Effector memory CD8-positive, alpha-beta T cell (primary cell): ENCODE measurements around the gene BANF1.

ENCODE experiments used
- ATAC-seq: fragments of 150-1000 bp; cut with Tn5 transposase; replicated peaks from 2 replicates; pipeline ENCODE4 v1.10.0; 2021; ENCODE audit warnings: mild to moderate bottlenecking, moderate library complexity
- DNase-seq, 3 experiments: peaks; one replicate each; pipeline ENCODE4 v3.0.0; 2021
- H3K27ac Mint-ChIP-seq, 2 donors: one replicate each; pipeline ENCODE4 v1.8.0; 2022; ENCODE audit warnings: mild to moderate bottlenecking in 2 of 2, mixed read lengths in 2 of 2, moderate library complexity in 2 of 2
- H3K27me3 Mint-ChIP-seq, 2 donors: one replicate each; pipeline ENCODE4 v1.8.0; 2022; ENCODE audit warnings: mixed read lengths in 2 of 2
- H3K36me3 Mint-ChIP-seq: one replicate; pipeline ENCODE4 v1.8.0; 2022; ENCODE audit warnings: mild to moderate bottlenecking, moderate library complexity, mixed read lengths; ENCODE audit not compliant: insufficient read depth
- H3K4me1 Mint-ChIP-seq, 2 donors: one replicate each; pipeline ENCODE4 v1.8.0; 2022; ENCODE audit warnings: low read depth in 2 of 2, mixed read lengths in 2 of 2
- H3K4me3 Mint-ChIP-seq, 2 donors: one replicate each; pipeline ENCODE4 v1.8.0; 2022; ENCODE audit warnings: mild to moderate bottlenecking in 2 of 2, mixed read lengths in 2 of 2, moderate library complexity in 2 of 2
- H3K9me3 Mint-ChIP-seq, 2 donors: one replicate each; pipeline ENCODE4 v1.8.0; 2022; ENCODE audit warnings: mixed read lengths in 2 of 2

BANF1 gene

DNA sequence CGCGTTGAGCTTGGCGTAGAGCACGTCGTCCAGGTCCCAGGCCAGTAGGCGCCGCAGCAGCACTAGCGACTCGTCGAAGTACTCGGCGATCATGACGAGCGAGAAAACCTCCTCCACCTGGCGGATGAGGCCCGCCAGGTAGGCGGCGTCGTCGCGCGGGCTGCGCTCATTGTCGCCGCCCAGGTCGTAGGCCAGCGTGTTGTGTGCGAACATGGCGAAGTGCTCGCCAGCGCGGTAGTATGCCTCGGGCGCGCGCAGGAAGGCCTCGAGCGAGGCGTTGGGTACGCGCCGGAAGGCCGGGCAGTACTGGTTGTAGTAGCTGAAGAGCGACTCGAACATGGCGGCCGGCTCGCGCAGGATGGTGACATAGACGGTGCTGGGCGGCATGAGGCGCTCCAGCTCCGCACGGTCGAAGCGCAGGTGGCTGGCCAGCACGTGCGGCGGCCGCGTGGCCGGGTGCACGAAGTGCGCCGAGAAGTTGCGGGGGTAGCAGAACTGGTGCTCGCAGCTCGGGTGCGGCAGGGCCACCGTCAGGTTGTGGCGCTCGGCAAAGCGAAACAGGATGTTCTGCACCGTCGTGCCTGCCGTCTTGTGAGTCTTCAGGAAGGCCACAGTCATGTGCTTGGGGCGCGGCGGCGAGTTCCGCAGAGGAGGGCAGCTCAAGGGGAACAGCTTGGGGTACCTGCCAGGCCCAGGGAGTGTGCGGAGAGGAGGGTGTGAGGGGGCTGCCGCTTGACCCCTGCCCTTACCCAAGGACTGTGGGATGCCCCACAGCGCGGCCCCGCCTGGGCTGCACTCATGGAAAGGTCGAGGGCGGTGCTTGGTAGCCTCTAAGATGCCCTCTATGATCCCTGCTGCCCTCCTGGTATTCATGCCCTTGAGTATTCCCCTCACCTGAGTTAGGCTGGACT, 40.9 kb downstream of the BANF1 start:
- Mint-ChIP-seq H3K4me3 (no peak overlapping the region), H3K36me3 (peaks cover 7% of the 10 kb centered on the region), H3K9me3 (no peaks in the 10 kb centered on the region), H3K4me1 (peaks cover 10 to 15% of the 10 kb centered on the region in 2 donors), H3K27me3 (peaks cover 0 to 18% of the 10 kb centered on the region in 2 donors), H3K27ac (no peak overlapping the region)
- no peak for DNase-seq
- ATAC-seq: no peak

DNA sequence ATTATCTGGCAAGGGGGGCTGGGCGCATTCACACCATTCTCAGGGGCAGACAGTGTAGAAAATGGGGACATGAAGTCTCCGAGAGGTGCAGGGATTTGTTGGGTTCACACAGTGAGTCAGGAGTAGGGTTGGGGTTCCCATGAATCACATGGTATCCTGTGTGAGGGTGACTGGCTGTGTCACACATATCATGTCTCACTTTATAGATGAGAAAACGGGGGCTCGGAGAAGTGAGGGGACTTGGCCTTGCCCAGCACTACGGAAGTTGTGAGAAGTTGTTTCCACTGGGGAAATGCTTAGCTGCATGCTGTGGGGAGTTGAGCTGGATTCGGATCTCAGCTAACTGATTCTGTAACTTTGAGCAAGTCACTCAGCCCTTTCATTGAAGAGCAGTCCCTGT, 42.5 kb downstream of the BANF1 start:
- no peaks in the 10 kb centered on the region for H3K9me3 Mint-ChIP-seq
- ATAC-seq (peak; percentile 65), DNase-seq (no peak)
- H3K27me3 Mint-ChIP-seq: peaks cover 0 to 15% of the 10 kb centered on the region in 2 donors
- H3K4me3 Mint-ChIP-seq: peak overlapping the region in 1 of 2 donors; percentile 45
- H3K27ac Mint-ChIP-seq: peak overlapping the region; percentile 42 to 83
- peaks cover 7% of the 10 kb centered on the region for H3K36me3 Mint-ChIP-seq
- peaks cover 10 to 17% of the 10 kb centered on the region in 2 donors for H3K4me1 Mint-ChIP-seq

GRCh38 chr11:66045177-66045639, 42.9 kb downstream of the BANF1 start:
- ATAC-seq (peak; percentile 96), DNase-seq (peak; percentile 82 to 86 (median 83))
- H3K9me3 Mint-ChIP-seq: no peaks in the 10 kb centered on the region
- peak overlapping the region in 1 of 2 donors; percentile 45 for H3K4me3 Mint-ChIP-seq
- H3K36me3 Mint-ChIP-seq: peaks cover 7% of the 10 kb centered on the region
- H3K27ac Mint-ChIP-seq: peak overlapping the region; percentile 55 to 83
- H3K4me1 Mint-ChIP-seq: peaks cover 10 to 17% of the 10 kb centered on the region in 2 donors
- H3K27me3 Mint-ChIP-seq: peaks cover 0 to 10% of the 10 kb centered on the region in 2 donors

GRCh38 chr11:66046901-66047300, 44.6 kb downstream of the BANF1 start:
- no peak overlapping the region for H3K4me3 Mint-ChIP-seq
- no peaks in the 10 kb centered on the region for H3K9me3 Mint-ChIP-seq
- H3K27me3 Mint-ChIP-seq: peaks cover 0 to 8% of the 10 kb centered on the region in 2 donors
- ATAC-seq (no peak), DNase-seq (no peak)
- no peak overlapping the region for H3K27ac Mint-ChIP-seq
- H3K4me1 Mint-ChIP-seq: peaks cover 17 to 20% of the 10 kb centered on the region in 2 donors
- H3K36me3 Mint-ChIP-seq: peaks cover 7% of the 10 kb centered on the region

- H3K9me3 Mint-ChIP-seq: no peaks in the 10 kb centered on the region
- H3K27ac Mint-ChIP-seq: peak overlapping the region in 1 of 2 donors; percentile 31
- no peak overlapping the region for H3K4me3 Mint-ChIP-seq
Measured at GRCh38 chr11:66047541-66048365, 45.5 kb downstream of the BANF1 start.

DNA sequence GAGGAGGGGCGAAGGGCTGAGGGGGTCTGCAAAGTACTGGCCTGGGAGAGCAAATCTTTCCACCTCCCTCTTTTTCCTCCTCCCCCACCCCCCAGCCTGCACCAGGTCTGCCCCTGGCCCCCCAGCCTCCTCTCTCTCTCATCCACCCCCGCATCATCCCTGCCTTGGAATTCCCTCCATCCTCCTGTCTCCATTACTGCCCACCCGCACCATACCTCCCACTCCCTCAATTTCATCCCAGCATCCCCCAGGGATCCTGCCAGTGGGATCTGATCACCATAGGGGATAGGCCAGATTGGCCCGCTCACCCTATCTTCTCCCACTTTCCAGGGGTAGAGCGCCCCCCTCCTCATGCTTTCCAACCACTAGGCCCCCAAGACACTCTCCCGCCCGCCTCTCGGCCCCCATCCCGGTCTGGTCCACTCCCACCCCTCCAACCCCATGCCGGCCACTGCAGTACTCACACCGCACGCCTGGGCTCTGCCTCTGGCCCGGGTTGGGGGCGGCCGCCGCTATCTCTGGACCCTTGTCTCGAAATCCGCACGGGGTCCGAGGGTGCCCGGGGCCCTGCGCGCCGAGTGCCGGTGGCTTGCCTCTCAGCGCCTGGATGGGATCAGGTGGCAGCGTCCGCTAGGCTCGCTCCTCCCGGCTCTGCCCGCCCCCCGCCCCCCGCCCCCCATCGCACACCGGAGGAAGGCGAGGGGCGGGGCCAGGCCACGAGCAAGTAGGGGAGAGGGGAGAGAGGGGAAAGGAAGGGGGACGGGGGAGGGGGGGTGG, 46.4 kb downstream of the BANF1 start, which contains the start of gene GAL3ST3:
GAL3ST3 (minus strand) TSS at position 615 of the 777 bp plus-strand sequence. CDS start 3,746 bp downstream, outside the sequence.
- H3K4me3 Mint-ChIP-seq: no peak within 1 kb of the TSS
- no peak for DNase-seq
- ATAC-seq: no peak
- peaks cover 22% of the 10 kb centered on the region for H3K36me3 Mint-ChIP-seq
- H3K27me3 Mint-ChIP-seq: peaks cover 0 to 8% of the 10 kb centered on the region in 2 donors
- H3K4me1 Mint-ChIP-seq: peaks cover 28 to 29% of the 10 kb centered on the region in 2 donors
- H3K9me3 Mint-ChIP-seq: no peaks in the 10 kb centered on the region
- peak within 1 kb of the TSS in 1 of 2 donors; percentile 31 for H3K27ac Mint-ChIP-seq

More at GRCh38 chr11:66047541-66048365, 45.5 kb downstream of the BANF1 start:
- Mint-ChIP-seq H3K36me3 (peaks cover 14% of the 10 kb centered on the region), H3K4me1 (peaks cover 22 to 25% of the 10 kb centered on the region in 2 donors), H3K27me3 (peaks cover 0 to 8% of the 10 kb centered on the region in 2 donors)
- no peak for DNase-seq
- no peak for ATAC-seq

DNA sequence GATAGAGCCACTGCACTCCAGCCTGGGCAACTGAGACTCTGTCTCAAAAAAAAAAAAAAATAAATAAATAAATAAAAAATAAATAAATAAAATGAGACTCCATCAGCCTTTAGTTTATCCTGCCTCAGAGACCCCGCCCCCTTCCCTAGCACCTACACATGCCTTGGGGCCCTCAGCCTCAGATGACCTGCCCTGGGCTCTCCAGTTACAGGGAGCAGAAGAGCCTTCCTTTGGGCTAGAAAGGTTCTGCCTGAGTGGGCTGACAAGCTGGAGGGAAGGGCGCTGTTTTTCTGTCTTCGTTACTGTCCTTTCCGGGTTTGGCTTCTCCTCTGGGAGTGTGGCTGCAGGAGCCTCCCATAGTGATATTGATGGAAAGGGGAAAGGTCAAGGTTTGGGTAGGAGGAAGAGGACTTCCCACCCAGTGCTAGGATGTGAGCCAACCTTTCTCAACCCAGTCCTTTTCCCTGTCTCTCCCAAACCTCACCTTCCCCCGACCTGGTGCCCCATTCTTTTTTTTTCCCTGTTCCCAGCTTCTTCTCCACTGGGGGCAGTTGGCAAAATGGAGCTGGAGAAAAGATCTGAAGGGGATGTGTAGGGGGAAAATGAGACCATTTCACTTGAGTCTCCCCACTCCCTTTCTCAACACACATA, 48.4 kb downstream of the BANF1 start:
- peak overlapping the region; percentile 91 to 98 for H3K27ac Mint-ChIP-seq
- no peaks in the 10 kb centered on the region for H3K9me3 Mint-ChIP-seq
- peak overlapping the region; percentile 95 to 99 for H3K4me3 Mint-ChIP-seq
- H3K4me1 Mint-ChIP-seq: peaks cover 19 to 23% of the 10 kb centered on the region in 2 donors
- DNase-seq (no peak), ATAC-seq (no peak)
- peaks cover 0 to 8% of the 10 kb centered on the region in 2 donors for H3K27me3 Mint-ChIP-seq
- H3K36me3 Mint-ChIP-seq: peaks cover 34% of the 10 kb centered on the region

- Mint-ChIP-seq H3K27me3 (peaks cover 0 to 8% of the 10 kb centered on the region in 2 donors), H3K36me3 (peaks cover 41% of the 10 kb centered on the region), H3K4me1 (peaks cover 17 to 25% of the 10 kb centered on the region in 2 donors), H3K27ac (peak overlapping the region; percentile 91 to 98), H3K9me3 (no peaks in the 10 kb centered on the region), H3K4me3 (peak overlapping the region; percentile 95 to 99)
- DNase-seq (no peak), ATAC-seq (no peak)
Measured at GRCh38 chr11:66051371-66051765, 49.1 kb downstream of the BANF1 start.

DNA sequence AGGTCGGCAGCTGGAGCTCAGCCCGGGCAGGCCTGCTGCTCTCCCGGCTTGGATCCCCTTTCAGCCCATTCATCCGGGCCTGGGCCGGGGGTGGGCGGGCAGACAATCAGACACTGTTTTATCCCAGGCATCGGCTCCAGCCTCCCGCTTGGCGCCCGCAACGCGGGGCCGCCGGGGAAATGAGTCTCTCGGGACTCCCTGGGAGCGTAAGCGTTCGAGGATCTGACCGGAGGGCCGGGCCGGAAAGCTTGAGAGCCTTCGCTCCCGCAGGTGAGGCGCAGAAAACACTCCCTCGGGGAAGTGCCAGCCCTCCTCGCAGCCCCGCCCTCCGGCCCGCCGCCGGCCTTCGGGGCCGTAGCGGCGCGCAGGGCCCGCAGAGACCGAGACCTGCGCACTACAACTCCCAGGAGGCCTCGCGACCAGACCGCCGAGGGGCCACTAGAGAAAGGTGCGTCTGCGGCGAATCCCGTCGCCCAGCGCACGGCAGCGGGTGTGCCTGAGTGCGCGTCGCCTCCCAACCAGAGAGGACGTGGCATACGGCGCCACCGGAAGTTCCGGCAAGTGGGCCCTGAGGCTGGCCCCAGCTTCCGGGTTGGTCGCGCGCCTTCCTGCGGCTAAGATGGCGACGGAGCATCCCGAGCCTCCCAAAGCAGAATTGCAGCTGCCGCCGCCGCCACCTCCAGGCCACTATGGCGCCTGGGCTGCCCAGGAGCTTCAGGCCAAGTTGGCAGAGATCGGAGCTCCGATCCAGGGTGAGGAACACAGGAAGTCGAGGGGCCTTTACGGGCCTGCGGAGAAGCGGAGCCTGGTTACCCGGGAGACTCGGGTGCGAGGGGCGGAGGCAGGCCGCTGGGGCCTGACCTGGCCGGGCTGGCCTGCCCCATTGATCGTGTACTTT, 49.7 kb downstream of the BANF1 start, which contains the start of gene SF3B2:
SF3B2 (plus strand) TSS at position 599 of the 898 bp plus-strand sequence; CDS start at position 620, 21 bp downstream.
- DNase-seq (peak; percentile 87 to 93 (median 93)), ATAC-seq (peak; percentile 97)
- Mint-ChIP-seq H3K36me3 (peaks cover 47% of the 10 kb centered on the region), H3K27me3 (peaks cover 0 to 8% of the 10 kb centered on the region in 2 donors), H3K4me1 (peaks cover 17 to 25% of the 10 kb centered on the region in 2 donors), H3K27ac (peak within 1 kb of the TSS; percentile 91 to 98), H3K9me3 (no peaks in the 10 kb centered on the region), H3K4me3 (peak within 1 kb of the TSS; percentile 95 to 99)

- no peaks in the 10 kb centered on the region for H3K9me3 Mint-ChIP-seq
- peaks cover 17 to 25% of the 10 kb centered on the region in 2 donors for H3K4me1 Mint-ChIP-seq
- H3K4me3 Mint-ChIP-seq: peak overlapping the region; percentile 95 to 99
- peaks cover 53% of the 10 kb centered on the region for H3K36me3 Mint-ChIP-seq
- no peak for ATAC-seq
- H3K27ac Mint-ChIP-seq: peak overlapping the region; percentile 91 to 98
- DNase-seq: no peak
- peaks cover 0 to 8% of the 10 kb centered on the region in 2 donors for H3K27me3 Mint-ChIP-seq
Measured at GRCh38 chr11:66052664-66052982, 50.3 kb downstream of the BANF1 start.
